Activated T-cell treated with anti-CD3 and anti-CD28 coated beads, Interleukin-2, amount 50 U/mL, for 4 hours (primary cell): ENCODE results near the gene BTBD17. TPM values are rescaled to one million over a fixed set of nuclear protein-coding genes. Genes with fewer than 3 reads are reported as not detected.
"Not testable (repeated sequence)": the region's sequence is repeated elsewhere in the genome, so short reads cannot be mapped to it uniquely, and the experiment has no call there.

Experiments used
- ATAC-seq, 2 donors: fragments of 200-7000 bp; cut with Tn5 transposase; one replicate each; pipeline ENCODE4 v1.10.0; 2021
- DNase-seq: peaks from one replicate; pipeline ENCODE4 v3.0.0-alpha.2; 2020
- H3K27me3 Mint-ChIP-seq: one replicate; pipeline ENCODE4 v1.8.0; 2021; ENCODE audit warnings: low read depth, mixed read lengths
- H3K36me3 Mint-ChIP-seq: one replicate; pipeline ENCODE4 v1.8.0; 2022; ENCODE audit warnings: mixed read lengths; ENCODE audit not compliant: insufficient read depth
- H3K4me1 Mint-ChIP-seq: one replicate; pipeline ENCODE4 v1.8.0; 2021; ENCODE audit warnings: low read depth, mixed read lengths
- H3K4me3 Mint-ChIP-seq: one replicate; pipeline ENCODE4 v1.8.0; 2021; ENCODE audit warnings: mild to moderate bottlenecking, moderate library complexity, mixed read lengths
- H3K9me3 Mint-ChIP-seq: one replicate; pipeline ENCODE4 v1.8.0; 2021; ENCODE audit warnings: mixed read lengths
- total RNA-seq, 3 donors: library from RNA; stranded (reverse); gene quantifications; one replicate each; pipeline ENCODE4 v1.2.1, GENCODE V29; 2021

The BTBD17 gene, protein sequence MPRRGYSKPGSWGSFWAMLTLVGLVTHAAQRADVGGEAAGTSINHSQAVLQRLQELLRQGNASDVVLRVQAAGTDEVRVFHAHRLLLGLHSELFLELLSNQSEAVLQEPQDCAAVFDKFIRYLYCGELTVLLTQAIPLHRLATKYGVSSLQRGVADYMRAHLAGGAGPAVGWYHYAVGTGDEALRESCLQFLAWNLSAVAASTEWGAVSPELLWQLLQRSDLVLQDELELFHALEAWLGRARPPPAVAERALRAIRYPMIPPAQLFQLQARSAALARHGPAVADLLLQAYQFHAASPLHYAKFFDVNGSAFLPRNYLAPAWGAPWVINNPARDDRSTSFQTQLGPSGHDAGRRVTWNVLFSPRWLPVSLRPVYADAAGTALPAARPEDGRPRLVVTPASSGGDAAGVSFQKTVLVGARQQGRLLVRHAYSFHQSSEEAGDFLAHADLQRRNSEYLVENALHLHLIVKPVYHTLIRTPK
- not detected for total RNA-seq

DNA sequence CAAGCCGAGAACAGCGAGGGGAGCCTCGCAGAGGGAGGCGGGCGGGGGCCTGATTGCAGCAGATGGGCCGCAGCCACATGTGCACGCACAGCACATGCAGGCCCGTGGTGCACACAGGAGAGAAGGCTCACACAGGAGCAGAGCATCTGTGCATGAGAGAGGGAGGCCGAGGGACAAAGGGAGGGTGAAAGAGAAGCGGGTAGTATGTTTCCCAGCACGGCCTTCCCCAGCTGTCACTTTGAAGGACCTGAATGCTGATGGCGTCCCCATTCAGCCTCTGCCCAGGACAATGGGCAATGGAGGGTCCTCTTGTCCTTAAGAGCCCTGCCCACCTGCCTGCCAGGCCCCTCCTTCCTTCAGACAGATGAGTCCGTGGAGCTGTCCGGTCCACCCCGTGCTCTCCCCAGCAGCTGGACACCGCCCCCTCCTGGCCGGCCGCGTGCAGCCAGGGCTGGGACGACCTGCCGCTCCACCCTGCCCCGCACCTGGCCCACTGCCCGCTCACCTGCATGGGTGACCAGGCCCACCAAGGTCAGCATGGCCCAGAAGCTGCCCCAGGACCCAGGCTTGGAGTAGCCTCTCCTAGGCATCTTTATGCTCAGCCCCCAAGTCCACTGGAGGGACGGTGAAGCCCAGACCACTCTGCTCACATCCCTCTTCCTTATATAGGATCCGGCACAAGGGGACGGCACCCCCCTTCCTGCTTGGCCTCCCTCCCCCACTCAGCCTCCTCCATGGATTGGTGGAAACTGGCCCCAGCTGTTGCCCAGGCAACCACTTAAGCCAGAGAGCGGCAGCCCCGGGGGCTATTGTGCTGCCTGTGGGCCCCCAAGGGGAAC is at the start of gene BTBD17:
Gene BTBD17 (minus strand): TSS at position 639 of the 839 bp plus-strand sequence. CDS start 49 bp downstream, at position 590.
- peak; percentile 17 for DNase-seq
- H3K4me3 Mint-ChIP-seq = no peak within 1 kb of the TSS
- H3K27me3 Mint-ChIP-seq = peaks cover 40% of the 10 kb centered on the region
- peak; percentile 55 to 61 for ATAC-seq
- H3K9me3 Mint-ChIP-seq = no peaks in the 10 kb centered on the region
- H3K4me1 Mint-ChIP-seq = peaks cover 4% of the 10 kb centered on the region
- no peaks in the 10 kb centered on the region for H3K36me3 Mint-ChIP-seq

DNA sequence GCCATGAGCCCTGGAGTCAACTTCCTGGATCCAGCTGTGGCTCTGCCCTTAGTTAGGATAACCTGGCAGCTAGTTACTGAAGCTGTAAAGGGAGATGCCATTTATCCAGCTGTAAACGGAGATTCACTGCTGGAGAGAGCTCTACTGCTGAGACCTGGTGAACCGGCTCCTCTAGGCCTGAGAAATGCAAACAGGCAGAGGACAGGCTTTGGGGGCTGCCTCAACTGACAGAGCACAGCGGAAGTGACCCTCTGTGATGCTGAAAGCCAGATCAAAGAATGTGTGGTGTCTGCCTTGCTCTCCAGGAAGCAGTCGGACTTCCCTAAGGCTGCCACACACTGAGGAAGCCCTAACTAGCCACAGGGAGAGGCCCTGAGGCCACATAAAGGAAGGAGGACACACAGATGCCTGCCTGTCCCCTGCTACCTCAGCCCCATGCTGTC is 48.4 kb upstream of the BTBD17 start:
- Mint-ChIP-seq H3K36me3 (no peaks in the 10 kb centered on the region), H3K27me3 (peaks cover 8% of the 10 kb centered on the region), H3K9me3 (no peaks in the 10 kb centered on the region), H3K4me3 (no peak overlapping the region), H3K4me1 (no peaks in the 10 kb centered on the region)
- DNase-seq (no peak), ATAC-seq (no peak)

DNA sequence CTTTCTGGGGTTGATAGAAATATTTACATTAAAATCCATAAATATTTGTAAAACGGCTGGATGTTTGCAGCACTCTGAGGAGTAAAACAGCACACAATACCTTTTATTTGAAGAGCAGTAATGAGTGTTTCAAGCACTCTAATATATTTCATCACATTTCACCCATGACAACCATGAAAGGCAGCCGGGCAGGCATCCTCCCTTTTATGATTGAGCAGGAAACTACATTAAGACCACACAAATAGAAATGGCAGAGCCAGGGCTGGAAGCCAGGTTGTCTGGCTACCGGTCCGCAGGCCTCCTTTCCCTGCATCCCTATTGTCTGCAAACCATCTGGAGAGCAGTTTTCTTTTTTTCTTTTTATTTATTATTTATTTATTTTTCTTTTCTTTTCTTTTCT is 47.1 kb upstream of the BTBD17 start:
- DNase-seq (no peak), ATAC-seq (no peak)
- H3K9me3 Mint-ChIP-seq = no peaks in the 10 kb centered on the region
- no peak overlapping the region for H3K4me3 Mint-ChIP-seq
- H3K36me3 Mint-ChIP-seq = no peaks in the 10 kb centered on the region
- H3K4me1 Mint-ChIP-seq = no peaks in the 10 kb centered on the region
- peaks cover 11% of the 10 kb centered on the region for H3K27me3 Mint-ChIP-seq

DNA sequence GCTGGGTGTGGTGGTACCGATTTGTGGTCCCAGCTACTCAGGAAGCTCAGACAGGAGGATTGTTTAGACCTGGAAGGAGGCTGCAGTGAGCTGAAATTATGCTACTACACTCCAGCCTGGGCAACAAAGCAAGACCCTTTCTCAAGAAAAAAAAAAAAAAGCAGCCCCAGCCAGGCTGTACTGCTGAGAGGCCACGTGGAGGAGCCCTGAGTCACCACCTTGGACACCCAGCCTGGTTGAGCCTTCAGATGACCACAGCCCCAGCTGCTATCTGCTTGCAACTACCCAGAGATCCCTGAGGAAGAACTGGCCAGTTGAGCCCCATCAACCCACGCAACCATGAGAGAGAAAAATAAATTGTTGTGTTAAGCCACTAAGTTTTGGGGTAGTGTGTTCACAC is 46.6 kb upstream of the BTBD17 start:
- H3K4me1 Mint-ChIP-seq = no peaks in the 10 kb centered on the region
- no peak for ATAC-seq
- DNase-seq = no peak
- H3K36me3 Mint-ChIP-seq = no peaks in the 10 kb centered on the region
- H3K27me3 Mint-ChIP-seq = peaks cover 8% of the 10 kb centered on the region
- no peaks in the 10 kb centered on the region for H3K9me3 Mint-ChIP-seq
- no peak overlapping the region for H3K4me3 Mint-ChIP-seq

DNA sequence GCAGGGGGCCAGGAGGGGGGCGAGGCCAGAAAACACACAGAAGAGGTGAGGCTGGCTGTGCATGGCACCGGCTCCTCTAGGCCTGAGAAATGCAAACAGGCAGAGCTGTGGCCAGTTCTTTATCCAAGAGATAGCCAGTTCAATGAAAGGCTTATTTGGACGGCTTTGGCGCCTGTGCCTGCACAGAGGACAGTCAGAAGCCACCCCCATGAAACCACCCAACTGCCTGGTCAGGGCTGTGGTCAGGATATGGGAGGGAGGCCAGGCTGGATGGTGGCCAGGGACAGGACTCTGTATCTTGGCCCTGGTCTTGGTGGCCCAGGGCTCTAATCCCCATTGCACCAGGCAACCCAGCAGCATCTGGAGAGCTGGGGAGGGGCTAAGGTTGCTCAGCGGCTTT is 45.7 kb upstream of the BTBD17 start:
- Mint-ChIP-seq H3K36me3 (no peaks in the 10 kb centered on the region), H3K4me1 (no peaks in the 10 kb centered on the region), H3K4me3 (no peak overlapping the region), H3K27me3 (peaks cover 4% of the 10 kb centered on the region), H3K9me3 (no peaks in the 10 kb centered on the region)
- no peak for ATAC-seq
- DNase-seq = no peak

DNA sequence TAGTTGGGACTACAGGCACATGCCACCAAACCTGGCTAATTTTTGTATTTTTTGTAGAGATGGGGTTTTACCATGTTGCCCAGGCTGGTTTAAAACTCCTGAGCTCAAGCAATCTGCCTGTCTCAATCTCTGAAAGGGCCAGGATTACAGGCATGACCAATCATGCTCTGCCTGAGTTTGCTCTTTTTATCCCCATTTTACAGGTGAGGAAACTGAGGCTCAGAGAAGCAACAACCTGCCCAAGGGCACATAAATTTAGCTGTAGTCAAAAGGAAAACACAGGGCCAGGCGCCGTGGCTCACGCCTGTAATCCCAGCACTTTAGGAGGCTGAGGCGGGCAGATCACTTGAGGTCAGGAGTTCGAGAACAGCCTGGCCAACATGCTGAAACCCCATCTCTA is 43.6 kb upstream of the BTBD17 start:
- not testable (repeated sequence) for H3K4me1 Mint-ChIP-seq, H3K4me3 Mint-ChIP-seq, DNase-seq, ATAC-seq, H3K27me3 Mint-ChIP-seq, H3K9me3 Mint-ChIP-seq, H3K36me3 Mint-ChIP-seq

DNA sequence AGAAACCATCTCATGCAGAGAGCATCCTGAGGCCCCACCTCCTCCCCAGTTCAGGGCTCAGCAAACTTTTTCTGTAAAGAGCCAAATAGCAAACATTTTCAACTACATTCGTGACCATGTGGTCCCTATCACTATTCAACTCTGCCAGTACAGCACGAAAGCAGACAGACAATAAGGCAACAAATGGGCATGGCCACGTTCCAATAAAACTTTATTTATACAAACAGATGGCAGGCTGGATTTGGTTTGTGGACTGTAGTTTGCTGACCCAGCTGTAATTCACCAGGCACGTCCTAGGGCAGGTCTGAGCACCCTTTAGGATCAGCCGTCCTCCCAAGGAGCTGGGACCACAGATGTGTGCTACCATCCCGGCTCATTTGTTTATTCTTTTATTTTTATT is 43.1 kb upstream of the BTBD17 start:
- no peaks in the 10 kb centered on the region for H3K9me3 Mint-ChIP-seq
- H3K36me3 Mint-ChIP-seq = no peaks in the 10 kb centered on the region
- ATAC-seq (no peak), DNase-seq (no peak)
- no peaks in the 10 kb centered on the region for H3K4me1 Mint-ChIP-seq
- H3K4me3 Mint-ChIP-seq = no peak overlapping the region
- peaks cover 2% of the 10 kb centered on the region for H3K27me3 Mint-ChIP-seq

DNA sequence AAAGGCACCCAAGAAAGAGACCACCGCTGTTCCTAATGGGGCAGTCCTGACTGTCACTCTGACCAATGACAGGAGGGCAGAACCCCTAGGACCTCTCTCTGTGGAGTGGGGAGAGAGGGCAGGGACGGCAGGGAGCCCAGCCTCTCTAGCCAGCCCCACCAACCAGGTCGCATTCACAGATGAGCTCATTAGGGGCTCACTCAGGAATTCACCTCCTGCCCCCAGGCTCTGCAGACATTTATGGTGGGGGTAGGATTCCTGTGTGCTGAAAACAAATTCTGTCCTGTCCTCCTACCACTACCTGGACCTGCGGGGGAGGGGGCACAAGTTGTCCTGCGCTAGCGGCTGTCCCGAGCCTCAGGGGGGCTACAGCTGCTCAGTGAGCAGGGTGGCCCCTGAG is 42.5 kb upstream of the BTBD17 start:
- no peaks in the 10 kb centered on the region for H3K9me3 Mint-ChIP-seq
- no peak for DNase-seq
- no peak overlapping the region for H3K4me3 Mint-ChIP-seq
- H3K27me3 Mint-ChIP-seq = peaks cover 2% of the 10 kb centered on the region
- no peak for ATAC-seq
- H3K36me3 Mint-ChIP-seq = no peaks in the 10 kb centered on the region
- no peaks in the 10 kb centered on the region for H3K4me1 Mint-ChIP-seq

DNA sequence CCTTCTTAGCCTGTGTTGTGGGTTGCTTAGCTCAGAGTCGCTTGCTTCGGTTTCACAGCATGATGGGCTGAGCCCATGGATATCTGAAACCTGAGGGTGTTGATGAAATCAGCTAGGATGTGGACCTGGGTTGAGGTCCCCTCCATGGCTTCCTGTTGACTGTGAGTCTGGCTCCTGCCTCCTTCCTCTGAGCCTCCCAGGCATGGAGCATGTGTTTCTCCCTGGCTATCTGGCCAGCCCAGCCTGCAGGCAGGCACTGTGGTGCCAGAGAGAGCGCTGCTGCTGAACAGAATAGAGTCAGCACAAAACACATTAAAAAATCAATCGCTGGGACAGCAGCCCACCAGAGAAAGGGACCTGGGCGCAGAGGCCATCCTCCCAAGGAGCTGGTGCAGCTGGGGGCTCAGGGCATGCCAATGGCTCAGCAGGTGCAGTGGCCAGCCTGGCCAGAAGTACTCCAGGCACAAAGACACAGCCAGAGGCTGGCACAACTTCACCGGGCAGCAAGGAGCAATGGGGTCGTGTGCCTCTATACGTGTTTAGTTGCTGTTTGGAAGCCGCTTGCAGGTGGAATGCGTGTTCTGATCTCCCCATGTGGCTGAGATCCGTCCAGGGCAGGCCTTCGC is 42.0 kb upstream of the BTBD17 start:
- ATAC-seq (no peak), DNase-seq (no peak)

DNA sequence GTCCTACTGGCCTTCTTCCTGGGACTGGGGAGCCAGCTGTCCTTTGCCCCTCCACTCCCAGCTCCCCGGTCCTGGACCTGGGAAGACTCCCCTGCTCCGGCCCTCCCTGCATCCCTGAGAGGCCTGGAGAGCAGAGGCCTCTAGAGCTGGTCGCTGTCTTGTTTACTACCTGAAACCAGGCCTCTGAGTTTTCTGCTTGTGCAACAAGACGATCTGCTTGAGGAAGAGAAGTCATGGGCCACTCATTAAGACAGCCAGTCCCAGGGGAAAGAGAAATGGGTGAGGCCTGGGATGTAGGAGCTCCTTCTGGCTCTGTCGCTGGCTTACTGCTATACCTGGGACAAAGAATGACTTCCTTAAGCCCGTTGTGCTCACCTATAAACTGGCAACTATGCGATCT is 40.4 kb upstream of the BTBD17 start:
- Mint-ChIP-seq H3K27me3 (peaks cover 2% of the 10 kb centered on the region), H3K4me1 (no peaks in the 10 kb centered on the region), H3K36me3 (no peaks in the 10 kb centered on the region), H3K4me3 (no peak overlapping the region), H3K9me3 (no peaks in the 10 kb centered on the region)
- no peak for DNase-seq
- ATAC-seq = no peak

More for the DNA sequence above, 42.0 kb upstream of the BTBD17 start:
- H3K4me3 Mint-ChIP-seq = no peak overlapping the region
- H3K36me3 Mint-ChIP-seq = no peaks in the 10 kb centered on the region
- peaks cover 2% of the 10 kb centered on the region for H3K27me3 Mint-ChIP-seq
- no peaks in the 10 kb centered on the region for H3K9me3 Mint-ChIP-seq
- no peaks in the 10 kb centered on the region for H3K4me1 Mint-ChIP-seq

DNA sequence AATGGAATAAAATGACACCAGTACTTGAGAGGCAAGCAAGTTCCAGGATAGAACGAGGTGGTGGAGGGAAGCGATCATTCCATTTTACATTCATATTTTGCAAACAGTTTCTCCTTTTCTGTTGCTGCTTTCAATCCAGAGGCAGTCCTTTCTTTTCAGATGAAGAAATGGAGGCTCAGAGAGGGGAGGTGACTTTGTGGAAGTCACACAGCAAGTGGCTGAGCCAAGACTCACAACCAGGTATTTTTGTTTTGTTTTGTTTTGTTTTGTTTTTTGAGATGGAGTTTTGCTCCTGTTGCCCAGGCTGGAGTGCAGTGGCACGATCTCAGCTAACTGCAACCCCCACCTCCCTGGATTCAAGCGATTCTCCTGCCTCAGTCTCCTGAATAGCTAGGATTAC is 34.9 kb upstream of the BTBD17 start:
- H3K9me3 Mint-ChIP-seq = no peaks in the 10 kb centered on the region
- peaks cover 3% of the 10 kb centered on the region for H3K27me3 Mint-ChIP-seq
- H3K4me3 Mint-ChIP-seq = no peak overlapping the region
- no peak for DNase-seq
- H3K4me1 Mint-ChIP-seq = no peaks in the 10 kb centered on the region
- no peak for ATAC-seq
- no peaks in the 10 kb centered on the region for H3K36me3 Mint-ChIP-seq

DNA sequence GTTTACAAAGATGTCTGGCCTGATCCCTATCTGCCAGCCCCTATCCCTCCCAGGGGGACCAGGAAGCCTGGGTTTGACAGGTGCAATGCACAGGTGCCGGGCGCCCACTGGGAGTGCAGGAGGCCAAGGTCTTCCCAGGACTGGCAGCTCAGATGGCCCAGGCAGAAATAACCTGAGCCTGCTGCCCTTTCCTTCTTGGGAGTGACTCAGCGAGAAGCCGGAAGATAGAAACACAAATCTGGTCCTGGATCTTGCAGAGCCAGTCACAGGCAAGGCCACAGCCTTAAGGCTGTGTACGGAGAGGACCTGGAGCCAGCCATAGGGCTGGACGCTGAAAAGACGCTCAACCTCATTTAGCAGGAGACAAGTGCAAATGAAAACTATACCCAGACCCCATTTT is 33.3 kb upstream of the BTBD17 start:
- ATAC-seq (no peak), DNase-seq (no peak)
- no peaks in the 10 kb centered on the region for H3K36me3 Mint-ChIP-seq
- H3K9me3 Mint-ChIP-seq = no peaks in the 10 kb centered on the region
- H3K27me3 Mint-ChIP-seq = peaks cover 3% of the 10 kb centered on the region
- H3K4me1 Mint-ChIP-seq = no peaks in the 10 kb centered on the region
- no peak overlapping the region for H3K4me3 Mint-ChIP-seq

DNA sequence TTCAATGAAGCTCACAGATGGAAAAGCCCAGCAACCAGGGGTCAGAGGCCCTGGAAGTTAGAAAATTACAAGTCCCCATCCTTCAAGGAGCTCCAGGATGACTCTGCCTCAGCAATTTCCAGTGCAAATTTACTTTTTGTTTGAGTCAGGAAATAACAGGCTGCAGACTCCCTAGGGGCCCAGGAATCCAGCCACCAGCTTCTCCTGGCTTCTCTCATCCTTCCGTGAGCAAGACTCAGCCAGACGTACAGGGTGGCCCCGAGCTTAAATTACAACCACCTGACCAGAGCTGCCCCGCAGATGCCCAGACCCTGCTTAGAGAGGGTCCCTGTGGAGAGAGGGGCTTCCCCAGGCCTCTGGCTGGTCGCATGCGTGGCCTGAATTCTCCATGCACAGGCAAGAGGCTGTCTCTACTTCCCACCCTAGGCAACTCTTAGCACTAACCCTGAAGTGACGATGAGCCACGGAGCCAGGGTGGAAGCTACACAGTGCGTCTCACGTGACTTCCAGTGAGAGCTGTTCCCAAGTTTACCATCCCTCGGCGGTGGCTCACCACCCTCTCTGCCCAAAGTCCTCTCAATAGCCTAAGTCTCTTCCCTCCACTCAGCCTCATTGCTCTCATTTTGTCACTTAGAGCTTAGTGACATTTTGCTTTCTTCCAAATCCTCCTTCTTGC is 32.7 kb upstream of the BTBD17 start:
- Mint-ChIP-seq H3K4me1 (no peaks in the 10 kb centered on the region), H3K27me3 (peaks cover 3% of the 10 kb centered on the region), H3K4me3 (no peak overlapping the region), H3K9me3 (no peaks in the 10 kb centered on the region), H3K36me3 (no peaks in the 10 kb centered on the region)
- DNase-seq (no peak), ATAC-seq (no peak)

DNA sequence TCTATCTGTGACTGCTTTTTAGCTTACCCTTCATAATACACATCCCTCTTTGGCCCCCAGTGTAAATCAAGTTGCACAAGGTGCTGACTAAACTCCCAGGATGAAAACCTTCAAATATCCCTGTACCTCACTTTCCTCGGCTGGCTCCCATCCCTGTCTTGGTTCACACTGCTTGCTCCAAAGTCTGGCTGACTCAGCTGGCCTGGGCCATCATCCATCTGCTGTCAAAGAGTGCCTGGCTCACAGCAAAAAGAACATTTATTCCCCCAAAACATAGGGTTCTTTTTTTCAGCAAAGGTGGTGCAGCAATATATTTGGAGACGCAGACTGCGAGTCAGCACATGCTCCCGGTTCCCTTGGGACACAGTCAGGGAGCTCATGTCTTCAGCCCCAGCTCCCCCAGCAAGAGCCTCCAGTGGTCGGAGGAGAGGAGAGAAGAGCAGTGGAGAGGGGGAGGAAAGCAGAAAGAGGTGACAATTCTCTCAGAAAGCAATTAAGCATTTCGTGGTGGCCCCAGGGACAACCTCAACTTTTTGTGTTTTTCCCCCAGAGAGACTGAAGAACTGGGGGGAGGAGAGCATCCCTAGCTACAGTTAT is 31.8 kb upstream of the BTBD17 start:
- DNase-seq (no peak), ATAC-seq (no peak)
- Mint-ChIP-seq H3K36me3 (no peaks in the 10 kb centered on the region), H3K9me3 (no peaks in the 10 kb centered on the region), H3K27me3 (peaks cover 3% of the 10 kb centered on the region), H3K4me3 (no peak overlapping the region), H3K4me1 (no peaks in the 10 kb centered on the region)
